Glutamatergic neuron (in vitro differentiated cells): ENCODE data around the gene PIK3R6. TPM values are rescaled to one million over a fixed set of nuclear protein-coding genes. Genes with fewer than 3 reads are reported as not detected.

Experiments used
- DNase-seq: peaks from one replicate; pipeline ENCODE4 v3.0.0; 2022
- H3K27ac Mint-ChIP-seq: one replicate; pipeline ENCODE4 v1.8.0; 2020; ENCODE audit warnings: mild to moderate bottlenecking, mixed read lengths, inconsistent platforms; ENCODE audit not compliant: unreplicated experiment
- H3K27me3 Mint-ChIP-seq: one replicate; pipeline ENCODE4 v1.8.0; 2020; ENCODE audit warnings: mild to moderate bottlenecking, moderate library complexity, mixed read lengths, inconsistent platforms; ENCODE audit not compliant: unreplicated experiment
- H3K36me3 Mint-ChIP-seq: one replicate; pipeline ENCODE4 v1.8.0; 2020; ENCODE audit warnings: mild to moderate bottlenecking, mixed read lengths, inconsistent platforms; ENCODE audit not compliant: unreplicated experiment
- H3K4me1 Mint-ChIP-seq: one replicate; pipeline ENCODE4 v1.8.0; 2020; ENCODE audit warnings: mild to moderate bottlenecking, low read depth, mixed read lengths, inconsistent platforms; ENCODE audit not compliant: unreplicated experiment
- H3K4me3 Mint-ChIP-seq: one replicate; pipeline ENCODE4 v1.8.0; 2020; ENCODE audit warnings: mild to moderate bottlenecking, mixed read lengths, inconsistent platforms; ENCODE audit not compliant: unreplicated experiment
- H3K9me3 Mint-ChIP-seq: one replicate; pipeline ENCODE4 v1.8.0; 2020; ENCODE audit warnings: mild to moderate bottlenecking, moderate library complexity, mixed read lengths, inconsistent platforms; ENCODE audit not compliant: unreplicated experiment
- CTCF ChIP-seq: fragments of 200-600 bp; sonication (generic); IDR thresholded peaks from one replicate; pipeline ENCODE4 v1.5.0; 2021; ENCODE audit not compliant: partially characterized antibody, unreplicated experiment
- total RNA-seq: library from RNA; stranded (reverse); fragmentation: NEBNext Ultra II Directional; extraction: Animal tissue kit (Norgen Biotek cat#: 25700); gene quantifications from one replicate; pipeline ENCODE4 v1.2.1, GENCODE V29; 2021; ENCODE audit not compliant: unreplicated experiment

The PIK3R6 gene
- total RNA-seq, 1 donor from 2014 or later, result not detected

- H3K27ac Mint-ChIP-seq, result no peak overlapping the region
- TF ChIP-seq CTCF, result no peak
Measured at GRCh38 chr17:8838551-8839095, 28.9 kb downstream of the PIK3R6 start.

GRCh38 chr17:8837563-8838075 lies 29.9 kb downstream of the PIK3R6 start:
- DNase-seq, result no peak
- H3K27ac Mint-ChIP-seq, result no peak overlapping the region
- H3K27me3 Mint-ChIP-seq, result peaks cover 3% of the 10 kb centered on the region
- no peaks in the 10 kb centered on the region for H3K4me1 Mint-ChIP-seq
- H3K9me3 Mint-ChIP-seq, result peaks cover 8% of the 10 kb centered on the region
- no peaks in the 10 kb centered on the region for H3K36me3 Mint-ChIP-seq
- H3K4me3 Mint-ChIP-seq, result no peak overlapping the region
- no peak for TF ChIP-seq CTCF

More at GRCh38 chr17:8838551-8839095, 28.9 kb downstream of the PIK3R6 start:
- H3K27me3 Mint-ChIP-seq, result peaks cover 3% of the 10 kb centered on the region
- H3K4me1 Mint-ChIP-seq, result no peaks in the 10 kb centered on the region
- peaks cover 5% of the 10 kb centered on the region for H3K36me3 Mint-ChIP-seq
- no peak for DNase-seq
- peaks cover 8% of the 10 kb centered on the region for H3K9me3 Mint-ChIP-seq
- H3K4me3 Mint-ChIP-seq, result no peak overlapping the region

- H3K9me3 Mint-ChIP-seq, result peaks cover 8% of the 10 kb centered on the region
- DNase-seq, result no peak
- no peaks in the 10 kb centered on the region for H3K36me3 Mint-ChIP-seq
- H3K27me3 Mint-ChIP-seq, result peaks cover 3% of the 10 kb centered on the region
- no peak overlapping the region for H3K4me3 Mint-ChIP-seq
- H3K4me1 Mint-ChIP-seq, result no peaks in the 10 kb centered on the region
- no peak for TF ChIP-seq CTCF
- H3K27ac Mint-ChIP-seq, result no peak overlapping the region
Measured at GRCh38 chr17:8836821-8837562, 30.5 kb downstream of the PIK3R6 start.

- Mint-ChIP-seq H3K27ac (no peak overlapping the region), H3K27me3 (peaks cover 2% of the 10 kb centered on the region), H3K36me3 (no peaks in the 10 kb centered on the region), H3K4me1 (no peaks in the 10 kb centered on the region), H3K4me3 (no peak overlapping the region), H3K9me3 (peaks cover 8% of the 10 kb centered on the region)
- TF ChIP-seq CTCF, result no peak
- no peak for DNase-seq
Measured at GRCh38 chr17:8835631-8836364, 31.7 kb downstream of the PIK3R6 start.
